GM18870 (cell line): Measurements from ENCODE around the gene MED22.
"Not testable (repeated sequence)": the region's sequence is repeated elsewhere in the genome, so short reads cannot be mapped to it uniquely, and the experiment has no call there.

Source experiments
- ATAC-seq: cut with Tn5 transposase; IDR thresholded peaks from one replicate; pipeline ENCODE4 v1.9.1; 2021; ENCODE audit warnings: moderate library complexity; ENCODE audit not compliant: unreplicated experiment

MED22 gene

GRCh38 chr9:133307301-133307700 lies 40.6 kb downstream of the MED22 start:
- no peak for ATAC-seq

DNA sequence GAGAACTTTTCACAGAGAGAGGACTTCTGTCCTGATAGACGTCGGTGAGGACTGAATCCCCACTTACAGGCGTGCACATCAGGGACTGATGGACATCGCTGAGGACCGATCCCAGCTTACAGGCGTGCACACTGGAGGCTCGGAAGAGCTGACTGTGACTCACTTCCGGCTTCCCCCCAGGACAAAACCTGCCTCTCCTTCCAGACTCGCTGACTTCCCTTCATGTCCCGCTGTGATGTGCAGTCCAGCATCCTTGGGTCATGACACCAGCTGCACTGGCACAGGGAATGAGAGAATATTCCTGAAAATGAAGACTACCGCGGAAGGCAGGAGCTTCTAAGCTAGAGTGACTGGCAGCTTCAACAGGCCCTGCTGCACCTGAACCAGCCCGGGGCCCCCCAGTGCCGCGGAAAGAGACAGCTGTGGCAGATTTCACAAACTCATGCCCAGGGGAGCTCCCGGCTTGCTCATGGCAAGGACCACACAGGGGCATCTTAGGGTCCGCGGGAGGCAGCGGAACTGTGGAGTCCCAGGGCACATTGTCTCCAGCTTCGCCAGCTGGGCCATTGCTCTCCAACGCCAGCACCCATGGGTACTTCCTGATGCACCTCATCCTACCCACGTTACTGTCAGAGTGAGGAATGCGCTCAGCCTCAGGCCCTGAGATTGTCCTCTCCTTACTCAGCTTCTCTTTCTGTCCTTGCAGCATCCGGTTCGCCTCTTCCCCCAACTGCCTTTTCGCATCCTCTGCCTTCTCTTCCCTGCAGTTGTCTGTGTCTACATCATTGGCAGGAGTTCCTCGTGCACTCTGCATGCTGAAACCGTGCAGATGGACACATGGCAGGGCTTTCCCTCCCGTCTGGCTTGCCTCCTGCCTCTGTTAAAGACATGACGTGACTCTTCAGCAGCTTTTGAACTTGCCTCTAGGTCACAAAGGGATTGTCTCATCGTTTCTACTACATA lies 41.4 kb downstream of the MED22 start:
- ATAC-seq, result no peak

GRCh38 chr9:133305731-133306130 lies 42.2 kb downstream of the MED22 start:
- no peak for ATAC-seq

DNA sequence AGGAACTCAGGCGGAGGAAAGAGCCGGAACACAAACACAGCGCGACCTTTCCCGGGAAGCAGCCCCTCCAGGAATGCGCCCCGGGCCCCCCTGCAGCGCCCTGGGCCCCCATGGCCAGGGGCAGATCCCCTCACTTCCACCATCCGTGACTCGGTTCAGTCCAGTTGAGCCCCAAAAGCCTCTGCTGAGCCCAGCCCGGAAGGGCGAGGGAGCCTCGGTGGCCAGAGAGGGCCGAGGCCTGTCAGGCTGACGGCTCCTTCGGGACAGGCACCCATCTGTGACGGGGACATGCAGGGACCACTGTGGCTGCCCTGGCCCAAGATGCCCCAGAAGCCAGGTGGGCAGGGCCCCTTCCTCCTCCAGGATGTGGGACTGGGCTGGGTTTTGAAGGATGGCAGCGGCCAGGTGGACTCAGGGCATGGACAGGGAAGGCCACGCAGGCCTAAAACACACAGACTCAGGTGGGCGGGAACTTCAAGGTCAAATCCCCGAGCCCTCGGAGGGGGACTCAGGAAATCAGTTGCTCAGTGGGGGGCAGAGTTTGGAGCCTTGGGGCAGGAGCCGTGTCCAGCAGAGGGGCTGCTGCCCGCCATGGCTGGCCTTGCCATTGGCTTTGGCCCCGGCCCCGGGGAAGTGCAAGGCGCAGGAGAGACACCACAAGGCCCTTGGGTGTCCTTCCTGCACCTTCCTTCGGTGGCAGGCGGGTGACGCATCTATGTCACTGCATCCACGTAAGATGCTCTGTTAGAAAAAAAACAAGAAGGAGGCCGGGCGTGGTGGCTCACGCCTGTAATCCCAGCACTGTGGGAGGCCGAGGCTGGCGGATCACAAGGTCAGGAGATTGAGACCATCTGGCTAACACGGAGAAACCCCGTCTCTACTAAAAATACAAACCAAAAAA lies 43.2 kb downstream of the MED22 start:
- ATAC-seq, result no peak

DNA sequence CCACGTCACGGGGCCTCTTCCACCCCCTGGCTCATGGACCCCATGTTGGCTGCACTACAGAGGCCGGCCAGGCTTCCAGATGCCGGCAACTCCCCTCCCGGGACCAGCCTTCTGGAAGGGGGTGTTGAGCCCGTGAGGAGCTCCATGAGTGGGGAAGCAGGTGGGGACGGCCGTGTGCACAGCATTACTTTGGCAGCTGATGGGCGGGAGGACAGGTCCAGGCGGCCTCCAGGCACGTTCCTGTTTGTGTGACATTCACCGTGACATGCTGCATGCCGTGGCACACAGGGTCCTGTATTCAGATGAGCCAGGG lies 43.8 kb downstream of the MED22 start:
- ATAC-seq, result no peak

DNA sequence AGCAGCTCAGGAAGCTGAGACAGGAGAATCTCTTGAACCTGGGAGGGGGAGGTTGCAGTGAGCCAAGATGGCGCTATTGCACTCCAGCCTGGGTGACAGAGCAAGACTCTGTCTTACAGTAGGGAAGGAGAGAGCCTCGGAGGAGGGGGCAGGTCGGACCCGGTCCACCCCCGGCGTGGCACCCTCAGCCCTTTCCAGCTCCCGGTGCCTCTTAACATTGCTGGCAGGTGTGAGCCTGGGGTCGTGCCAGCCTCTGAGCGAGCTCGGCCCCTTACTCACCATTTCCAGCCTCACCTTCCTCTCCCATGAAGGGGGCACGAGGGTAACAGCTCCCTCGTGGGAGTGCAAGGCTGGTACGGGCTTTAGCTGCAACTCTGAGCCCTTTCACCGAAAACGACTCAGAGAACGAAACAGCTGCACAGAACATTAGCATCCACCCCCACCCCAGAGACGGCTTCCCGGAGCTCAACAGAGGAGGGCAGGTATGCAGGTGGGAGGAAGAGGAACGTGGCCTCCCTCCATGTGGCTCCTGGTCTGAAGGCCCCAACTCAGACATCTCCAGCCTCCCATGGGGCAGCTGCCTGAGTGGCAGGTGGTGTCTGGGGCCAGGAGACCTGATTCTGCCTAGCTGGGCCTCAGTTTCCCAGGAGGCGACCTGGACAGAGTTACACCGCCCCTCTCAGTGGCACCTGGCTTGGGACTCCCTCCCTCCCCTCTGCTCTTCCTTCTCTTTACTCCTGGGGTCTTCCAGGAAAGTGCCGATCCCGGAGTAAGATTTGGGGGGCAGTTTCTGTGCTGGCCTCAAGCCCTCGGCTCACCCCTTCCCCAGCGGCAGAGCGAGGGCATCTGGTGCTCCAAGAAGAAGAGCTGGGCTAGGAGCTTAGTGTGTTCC lies 44.4 kb downstream of the MED22 start:
- ATAC-seq, result no peak

GRCh38 chr9:133301253-133302230 lies 46.4 kb downstream of the MED22 start:
- no peak for ATAC-seq

DNA sequence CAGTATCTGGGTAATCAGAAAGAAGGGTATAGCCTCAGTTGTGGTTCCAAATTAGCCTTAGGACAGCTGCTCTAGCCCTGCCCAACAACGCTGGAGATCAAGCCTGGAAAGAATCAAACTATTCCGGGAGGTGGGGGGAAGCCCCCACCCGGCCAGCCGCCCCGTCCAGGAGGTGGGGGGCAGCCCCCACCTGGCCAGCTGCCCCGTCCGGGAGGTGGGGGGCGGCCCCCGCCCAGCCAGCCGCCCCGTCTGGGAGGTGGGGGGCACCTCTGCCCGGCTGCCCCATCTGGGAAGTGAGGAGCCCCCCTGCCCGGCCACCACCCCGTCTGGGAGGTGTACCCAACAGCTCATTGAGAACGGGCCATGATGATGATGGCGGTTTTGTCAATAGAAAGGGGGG lies 47.9 kb downstream of the MED22 start:
- not testable (repeated sequence) for ATAC-seq

GRCh38 chr9:133294257-133294656 lies 53.7 kb downstream of the MED22 start:
- ATAC-seq, result no peak

- ATAC-seq, result no peak
Measured at GRCh38 chr9:133290751-133291302, 57.1 kb downstream of the MED22 start.
